ENCODE results near the gene GAL3ST1.
"Not testable (repeated sequence)": the region's sequence is repeated elsewhere in the genome, so short reads cannot be mapped to it uniquely, and the experiment has no call there.

The GAL3ST1 gene

DNA sequence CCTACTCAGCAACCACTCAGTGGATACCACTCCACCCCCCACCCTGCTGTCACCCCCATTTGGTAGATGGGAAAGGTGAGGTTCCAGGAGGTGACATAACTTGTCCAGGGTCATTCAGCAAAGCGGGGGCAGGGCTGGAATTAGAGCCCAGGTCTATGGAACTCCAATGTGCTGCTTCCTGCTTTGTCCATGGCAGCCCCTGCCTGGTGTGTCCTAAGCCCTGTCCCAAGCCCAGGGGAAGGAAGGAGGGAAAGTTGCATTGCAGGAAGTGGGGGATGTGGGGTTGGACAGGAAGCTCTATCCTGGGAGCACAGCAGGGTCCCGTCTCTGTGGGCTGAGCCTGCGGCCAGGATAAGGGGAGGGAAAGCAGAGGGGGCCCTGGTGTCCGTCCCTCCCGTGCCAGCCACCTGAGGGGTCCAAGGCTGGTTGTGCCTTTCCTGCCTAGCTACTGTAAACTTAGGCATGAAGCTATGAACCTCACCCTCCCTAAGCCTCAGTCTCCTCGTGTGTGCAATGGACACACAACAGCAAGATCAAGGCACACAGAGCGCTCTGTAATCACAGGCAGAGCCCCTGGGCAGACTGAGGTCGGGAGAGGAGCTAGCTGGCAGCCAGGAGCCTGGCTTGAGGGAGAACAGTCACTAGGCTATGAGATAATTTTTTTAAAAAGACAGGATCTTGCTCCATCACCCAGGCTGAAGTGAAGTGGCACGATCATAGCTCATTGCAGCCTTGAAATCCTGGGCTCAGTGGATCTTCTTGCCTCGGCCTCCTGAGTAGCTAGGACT, 12.9 kb downstream of the GAL3ST1 start:
- Histone ChIP-seq H3K27ac (ENCODE audit: low read depth, low read length) (no peak overlapping the region), H3K79me2 (ENCODE audit: control insufficient read depth, low read length) (no peaks in the 10 kb centered on the region), H4K20me1 (ENCODE audit: control insufficient read depth, insufficient read depth, low read depth, low read length) (no peaks in the 10 kb centered on the region), H3K4me2 (ENCODE audit: low read length) (no peak overlapping the region), H3F3A (ENCODE audit: control insufficient read depth, insufficient read depth) (no peaks in the 10 kb centered on the region), H3K9me3 (ENCODE audit: control insufficient read depth, insufficient read depth, low read length) (no peaks in the 10 kb centered on the region), H3K4me1 (ENCODE audit: control insufficient read depth, low read length) (no peaks in the 10 kb centered on the region), H3K27me3 (ENCODE audit: control insufficient read depth, low read length) (no peaks in the 10 kb centered on the region), H3K4me3 (ENCODE audit: low read length) (no peak overlapping the region), H3K36me3 (ENCODE audit: control insufficient read depth, low read length) (no peaks in the 10 kb centered on the region), H3K9me2 (replicated peaks; ENCODE audit: control insufficient read depth, low read length) (no peaks in the 10 kb centered on the region)
- TF ChIP-seq CTCF (IDR thresholded peaks at IDR 0.05; ENCODE audit: low read depth, low read length, poor library complexity, severe bottlenecking) (no peak), EZH2phosphoT487 (IDR thresholded peaks at IDR 0.05; ENCODE audit: borderline replicate concordance, low read length) (no peak)

DNA sequence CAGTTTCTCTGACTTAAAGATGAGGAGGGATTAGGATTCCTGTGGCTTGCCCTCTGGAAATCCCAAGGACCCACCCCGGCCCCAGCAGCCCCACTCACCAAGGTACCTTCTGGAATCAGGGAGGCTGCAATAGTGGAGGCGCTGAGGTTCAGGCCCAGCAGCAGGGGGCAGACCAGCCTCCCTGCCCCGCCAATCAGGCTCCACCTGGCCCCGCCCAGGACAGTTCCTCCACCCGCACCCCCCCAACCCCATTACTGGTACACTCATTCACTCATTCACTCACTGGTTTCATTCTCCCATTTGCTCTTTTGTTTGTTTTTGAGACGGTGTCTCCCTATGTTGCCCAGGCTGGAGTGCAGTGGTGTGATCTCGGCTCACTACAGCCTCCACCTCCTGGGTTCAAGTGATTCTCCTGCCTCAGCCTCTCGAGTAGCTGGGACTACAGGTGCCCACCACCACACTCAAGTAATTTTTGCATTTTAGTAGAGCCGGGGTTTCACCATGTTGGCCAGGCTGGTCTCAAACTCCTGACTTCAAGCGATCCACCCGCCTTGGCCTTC, 13.7 kb downstream of the GAL3ST1 start:
- H3K36me3 ChIP-seq (ENCODE audit: control insufficient read depth, low read length); H3K9me2 ChIP-seq (replicated peaks; ENCODE audit: control insufficient read depth, low read length); H3K27ac ChIP-seq (ENCODE audit: low read depth, low read length); H3F3A ChIP-seq (ENCODE audit: control insufficient read depth, insufficient read depth); H3K4me3 ChIP-seq (ENCODE audit: low read length); H3K4me1 ChIP-seq (ENCODE audit: control insufficient read depth, low read length); H3K27me3 ChIP-seq (ENCODE audit: control insufficient read depth, low read length); H3K79me2 ChIP-seq (ENCODE audit: control insufficient read depth, low read length); H3K4me2 ChIP-seq (ENCODE audit: low read length); H4K20me1 ChIP-seq (ENCODE audit: control insufficient read depth, insufficient read depth, low read depth, low read length); H3K9me3 ChIP-seq (ENCODE audit: control insufficient read depth, insufficient read depth, low read length): not testable (repeated sequence)
- peak; percentile 48 for TF ChIP-seq CTCF (IDR thresholded peaks at IDR 0.05; ENCODE audit: low read depth, low read length, poor library complexity, severe bottlenecking)

DNA sequence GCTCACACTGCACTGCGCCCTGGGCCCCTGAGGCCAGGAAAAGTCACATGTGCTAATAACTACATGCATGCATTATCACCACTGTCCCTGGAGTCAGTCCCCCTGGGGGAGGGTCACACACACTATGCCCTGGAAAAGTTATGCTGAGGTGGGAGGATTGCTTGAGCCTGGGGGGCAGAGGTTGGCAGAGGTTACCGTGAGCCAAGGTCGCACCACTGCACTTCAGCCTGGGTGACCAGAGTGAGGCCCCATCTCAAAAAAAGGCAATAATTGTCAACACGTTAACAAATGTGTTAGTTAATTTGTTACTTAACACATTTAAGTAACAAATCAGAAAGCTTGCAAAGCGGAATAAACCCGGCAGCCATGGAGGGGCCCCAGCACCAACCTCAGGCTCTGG, 14.6 kb downstream of the GAL3ST1 start:
- TF ChIP-seq EZH2phosphoT487 (IDR thresholded peaks at IDR 0.05; ENCODE audit: borderline replicate concordance, low read length) (no peak), CTCF (IDR thresholded peaks at IDR 0.05; ENCODE audit: low read depth, low read length, poor library complexity, severe bottlenecking) (no peak)
- Histone ChIP-seq H3K4me1 (ENCODE audit: control insufficient read depth, low read length) (no peaks in the 10 kb centered on the region), H3K27me3 (ENCODE audit: control insufficient read depth, low read length) (no peaks in the 10 kb centered on the region), H3K79me2 (ENCODE audit: control insufficient read depth, low read length) (no peaks in the 10 kb centered on the region), H4K20me1 (ENCODE audit: control insufficient read depth, insufficient read depth, low read depth, low read length) (no peaks in the 10 kb centered on the region), H3K9me3 (ENCODE audit: control insufficient read depth, insufficient read depth, low read length) (no peaks in the 10 kb centered on the region), H3K4me3 (ENCODE audit: low read length) (no peak overlapping the region), H3K36me3 (ENCODE audit: control insufficient read depth, low read length) (no peaks in the 10 kb centered on the region), H3K27ac (ENCODE audit: low read depth, low read length) (no peak overlapping the region), H3K4me2 (ENCODE audit: low read length) (no peak overlapping the region), H3F3A (ENCODE audit: control insufficient read depth, insufficient read depth) (no peaks in the 10 kb centered on the region), H3K9me2 (replicated peaks; ENCODE audit: control insufficient read depth, low read length) (no peaks in the 10 kb centered on the region)
